ENCODE measurements around the gene KBTBD6. TPM values are rescaled to one million over a fixed set of nuclear protein-coding genes. Genes with fewer than 3 reads are reported as not detected.
A peak's percentile ranks its signal among the peaks of the same experiment; 100 is the strongest.
"Not testable (repeated sequence)": the region's sequence is repeated elsewhere in the genome, so short reads cannot be mapped to it uniquely, and the experiment has no call there.

KBTBD6 gene
- total and polyA plus RNA-seq, 2 donors = 5.5 to 7.0 TPM

- no peak overlapping the region for H3K4me3 ChIP-seq (ENCODE audit: low read length in 2 of 2)
- no peak overlapping the region for H3K27ac ChIP-seq (ENCODE audit: low read depth in 1 of 2, low read length in 1 of 2)
- no peak for DNase-seq (ENCODE audit: low read depth in 6 of 9, low spot score in 9 of 9)
- no peaks in the 10 kb centered on the region for H3K4me1 ChIP-seq (ENCODE audit: control insufficient read depth in 2 of 2, insufficient read depth in 2 of 2, low read length in 2 of 2)
- no peaks in the 10 kb centered on the region for H3K36me3 ChIP-seq (ENCODE audit: control insufficient read depth in 2 of 2, insufficient read depth in 2 of 2, low read length in 1 of 2)
- H3K9me3 ChIP-seq (ENCODE audit: control insufficient read depth in 2 of 2, insufficient read depth in 1 of 2, low read length in 1 of 2) = no peaks in the 10 kb centered on the region
- H3K27me3 ChIP-seq (ENCODE audit: control insufficient read depth in 2 of 2, insufficient read depth in 1 of 2, low read length in 1 of 2) = no peaks in the 10 kb centered on the region
- 96% methylated on average over 3 of the region's 3 CpGs for WGBS
Observed at GRCh38 chr13:41139296-41139966, 6.8 kb upstream of the KBTBD6 start.

- Histone ChIP-seq H3K27ac (ENCODE audit: low read depth in 1 of 2, low read length in 1 of 2) (no peak overlapping the region), H3K9me3 (ENCODE audit: control insufficient read depth in 2 of 2, insufficient read depth in 1 of 2, low read length in 1 of 2) (no peaks in the 10 kb centered on the region), H3K36me3 (ENCODE audit: control insufficient read depth in 2 of 2, insufficient read depth in 2 of 2, low read length in 1 of 2) (no peaks in the 10 kb centered on the region), H3K27me3 (ENCODE audit: control insufficient read depth in 2 of 2, insufficient read depth in 1 of 2, low read length in 1 of 2) (no peaks in the 10 kb centered on the region), H3K4me1 (ENCODE audit: control insufficient read depth in 2 of 2, insufficient read depth in 2 of 2, low read length in 2 of 2) (peaks cover 0 to 4% of the 10 kb centered on the region in 2 donors), H3K4me3 (ENCODE audit: low read length in 2 of 2) (no peak overlapping the region)
- WGBS = 98% methylated on average over 2 of the region's 2 CpGs
- no peak for DNase-seq (ENCODE audit: low read depth in 6 of 9, low spot score in 9 of 9)
Observed at GRCh38 chr13:41137951-41138350, 5.3 kb upstream of the KBTBD6 start.

GRCh38 chr13:41137241-41137640 is 4.6 kb upstream of the KBTBD6 start:
- no peaks in the 10 kb centered on the region for H3K27me3 ChIP-seq (ENCODE audit: control insufficient read depth in 2 of 2, insufficient read depth in 1 of 2, low read length in 1 of 2)
- DNase-seq (ENCODE audit: low read depth in 6 of 9, low spot score in 9 of 9) = no peak
- H3K36me3 ChIP-seq (ENCODE audit: control insufficient read depth in 2 of 2, insufficient read depth in 2 of 2, low read length in 1 of 2) = no peaks in the 10 kb centered on the region
- no peaks in the 10 kb centered on the region for H3K9me3 ChIP-seq (ENCODE audit: control insufficient read depth in 2 of 2, insufficient read depth in 1 of 2, low read length in 1 of 2)
- H3K4me3 ChIP-seq (ENCODE audit: low read length in 2 of 2) = no peak overlapping the region
- WGBS = 88% methylated on average over 3 of the region's 3 CpGs
- no peak overlapping the region for H3K27ac ChIP-seq (ENCODE audit: low read depth in 1 of 2, low read length in 1 of 2)
- H3K4me1 ChIP-seq (ENCODE audit: control insufficient read depth in 2 of 2, insufficient read depth in 2 of 2, low read length in 2 of 2) = peaks cover 0 to 4% of the 10 kb centered on the region in 2 donors

- no peaks in the 10 kb centered on the region for H3K36me3 ChIP-seq (ENCODE audit: control insufficient read depth in 2 of 2, insufficient read depth in 2 of 2, low read length in 1 of 2)
- no peak for DNase-seq (ENCODE audit: low read depth in 6 of 9, low spot score in 9 of 9)
- H3K27me3 ChIP-seq (ENCODE audit: control insufficient read depth in 2 of 2, insufficient read depth in 1 of 2, low read length in 1 of 2) = no peaks in the 10 kb centered on the region
- no peaks in the 10 kb centered on the region for H3K9me3 ChIP-seq (ENCODE audit: control insufficient read depth in 2 of 2, insufficient read depth in 1 of 2, low read length in 1 of 2)
- WGBS = 96% methylated on average over 9 of the region's 9 CpGs
- no peak overlapping the region for H3K27ac ChIP-seq (ENCODE audit: low read depth in 1 of 2, low read length in 1 of 2)
- peaks cover 4 to 11% of the 10 kb centered on the region in 2 donors for H3K4me1 ChIP-seq (ENCODE audit: control insufficient read depth in 2 of 2, insufficient read depth in 2 of 2, low read length in 2 of 2)
- no peak overlapping the region for H3K4me3 ChIP-seq (ENCODE audit: low read length in 2 of 2)
Observed at GRCh38 chr13:41136396-41137031, 3.9 kb upstream of the KBTBD6 start.

- no peak overlapping the region for H3K27ac ChIP-seq (ENCODE audit: low read depth in 1 of 2, low read length in 1 of 2)
- H3K9me3 ChIP-seq (ENCODE audit: control insufficient read depth in 2 of 2, insufficient read depth in 1 of 2, low read length in 1 of 2) = no peaks in the 10 kb centered on the region
- no peak overlapping the region for H3K4me3 ChIP-seq (ENCODE audit: low read length in 2 of 2)
- peaks cover 13 to 27% of the 10 kb centered on the region in 2 donors for H3K4me1 ChIP-seq (ENCODE audit: control insufficient read depth in 2 of 2, insufficient read depth in 2 of 2, low read length in 2 of 2)
- no peaks in the 10 kb centered on the region for H3K27me3 ChIP-seq (ENCODE audit: control insufficient read depth in 2 of 2, insufficient read depth in 1 of 2, low read length in 1 of 2)
- WGBS = 98% methylated on average over 6 of the region's 6 CpGs
- no peaks in the 10 kb centered on the region for H3K36me3 ChIP-seq (ENCODE audit: control insufficient read depth in 2 of 2, insufficient read depth in 2 of 2, low read length in 1 of 2)
- DNase-seq (ENCODE audit: low read depth in 6 of 9, low spot score in 9 of 9) = no peak
Observed at GRCh38 chr13:41133951-41134350, 1.3 kb upstream of the KBTBD6 start.

GRCh38 chr13:41131660-41132511 is 716 bp downstream of the KBTBD6 start:
- peak in 1 of 9 donors; percentile 8 for DNase-seq (ENCODE audit: low read depth in 6 of 9, low spot score in 9 of 9)

GRCh38 chr13:41131189-41131588 is 1.4 kb downstream of the KBTBD6 start:
- H3K36me3 ChIP-seq (ENCODE audit: control insufficient read depth in 2 of 2, insufficient read depth in 2 of 2, low read length in 1 of 2); H3K9me3 ChIP-seq (ENCODE audit: control insufficient read depth in 2 of 2, insufficient read depth in 1 of 2, low read length in 1 of 2); H3K4me3 ChIP-seq (ENCODE audit: low read length in 2 of 2); H3K27me3 ChIP-seq (ENCODE audit: control insufficient read depth in 2 of 2, insufficient read depth in 1 of 2, low read length in 1 of 2); DNase-seq (ENCODE audit: low read depth in 6 of 9, low spot score in 9 of 9); H3K27ac ChIP-seq (ENCODE audit: low read depth in 1 of 2, low read length in 1 of 2): not testable (repeated sequence)
- peaks cover 13 to 27% of the 10 kb centered on the region in 2 donors for H3K4me1 ChIP-seq (ENCODE audit: control insufficient read depth in 2 of 2, insufficient read depth in 2 of 2, low read length in 2 of 2)
- 97% methylated on average over 4 of the region's 4 CpGs for WGBS

More at GRCh38 chr13:41131660-41132511, 716 bp downstream of the KBTBD6 start:
- H3K27me3 ChIP-seq (ENCODE audit: control insufficient read depth in 2 of 2, insufficient read depth in 1 of 2, low read length in 1 of 2); H3K9me3 ChIP-seq (ENCODE audit: control insufficient read depth in 2 of 2, insufficient read depth in 1 of 2, low read length in 1 of 2); H3K36me3 ChIP-seq (ENCODE audit: control insufficient read depth in 2 of 2, insufficient read depth in 2 of 2, low read length in 1 of 2): not testable (repeated sequence)
- Histone ChIP-seq H3K4me3 (ENCODE audit: low read length in 2 of 2) (peak overlapping the region; percentile 54 to 92), H3K27ac (ENCODE audit: low read depth in 1 of 2, low read length in 1 of 2) (peak overlapping the region; percentile 75 to 86), H3K4me1 (ENCODE audit: control insufficient read depth in 2 of 2, insufficient read depth in 2 of 2, low read length in 2 of 2) (peaks cover 13 to 27% of the 10 kb centered on the region in 2 donors)
- 34% methylated on average over 48 of the region's 48 CpGs for WGBS

GRCh38 chr13:41130356-41130755 is 2.2 kb downstream of the KBTBD6 start:
- Histone ChIP-seq H3K36me3 (ENCODE audit: control insufficient read depth in 2 of 2, insufficient read depth in 2 of 2, low read length in 1 of 2) (peaks cover 0 to 5% of the 10 kb centered on the region in 2 donors), H3K4me1 (ENCODE audit: control insufficient read depth in 2 of 2, insufficient read depth in 2 of 2, low read length in 2 of 2) (peaks cover 13 to 27% of the 10 kb centered on the region in 2 donors), H3K4me3 (ENCODE audit: low read length in 2 of 2) (no peak overlapping the region), H3K9me3 (ENCODE audit: control insufficient read depth in 2 of 2, insufficient read depth in 1 of 2, low read length in 1 of 2) (peaks cover 0 to 3% of the 10 kb centered on the region in 2 donors), H3K27ac (ENCODE audit: low read depth in 1 of 2, low read length in 1 of 2) (no peak overlapping the region), H3K27me3 (ENCODE audit: control insufficient read depth in 2 of 2, insufficient read depth in 1 of 2, low read length in 1 of 2) (no peaks in the 10 kb centered on the region)
- WGBS = 79% methylated on average over 3 of the region's 3 CpGs
- peak in 4 of 9 donors; percentile 8 to 49 (median 16) for DNase-seq (ENCODE audit: low read depth in 6 of 9, low spot score in 9 of 9)

GRCh38 chr13:41127701-41128100 is 4.9 kb downstream of the KBTBD6 start:
- Histone ChIP-seq H3K27ac (ENCODE audit: low read depth in 1 of 2, low read length in 1 of 2) (no peak overlapping the region), H3K36me3 (ENCODE audit: control insufficient read depth in 2 of 2, insufficient read depth in 2 of 2, low read length in 1 of 2) (peaks cover 0 to 5% of the 10 kb centered on the region in 2 donors), H3K4me1 (ENCODE audit: control insufficient read depth in 2 of 2, insufficient read depth in 2 of 2, low read length in 2 of 2) (peaks cover 13 to 23% of the 10 kb centered on the region in 2 donors), H3K27me3 (ENCODE audit: control insufficient read depth in 2 of 2, insufficient read depth in 1 of 2, low read length in 1 of 2) (no peaks in the 10 kb centered on the region), H3K4me3 (ENCODE audit: low read length in 2 of 2) (no peak overlapping the region), H3K9me3 (ENCODE audit: control insufficient read depth in 2 of 2, insufficient read depth in 1 of 2, low read length in 1 of 2) (peaks cover 0 to 3% of the 10 kb centered on the region in 2 donors)
- WGBS = 97% methylated on average over 3 of the region's 3 CpGs
- DNase-seq (ENCODE audit: low read depth in 6 of 9, low spot score in 9 of 9) = no peak

Measured in thymus (tissue), 11 donors.